GM18858 (cell line): Measurements from ENCODE around the gene ORC3.
"Not testable (repeated sequence)": the region's sequence is repeated elsewhere in the genome, so short reads cannot be mapped to it uniquely, and the experiment has no call there.

ENCODE experiments used
- ATAC-seq: cut with Tn5 transposase; IDR thresholded peaks from one replicate; pipeline ENCODE4 v1.9.1; 2021; ENCODE audit not compliant: unreplicated experiment

ORC3 gene

DNA sequence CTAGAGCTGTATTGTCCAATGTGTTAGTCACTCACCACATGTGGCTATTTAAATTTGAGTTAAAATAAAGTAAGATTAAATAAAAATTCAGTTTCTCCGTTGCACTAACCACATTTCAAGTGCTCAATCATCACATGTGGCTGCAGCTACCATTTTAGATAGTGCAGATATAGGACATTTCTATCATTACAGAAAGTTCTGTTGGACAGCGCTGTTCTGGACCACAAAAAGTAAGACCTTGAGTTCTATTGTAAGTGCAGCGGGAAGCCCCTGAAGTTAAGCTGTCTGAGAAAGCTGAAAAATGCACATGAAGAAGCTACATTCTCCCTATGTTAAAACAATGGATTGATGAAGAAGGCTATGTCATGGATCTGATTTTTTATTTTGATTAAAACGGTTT is 1.1 kb downstream of the ORC3 start:
- ATAC-seq = no peak

DNA sequence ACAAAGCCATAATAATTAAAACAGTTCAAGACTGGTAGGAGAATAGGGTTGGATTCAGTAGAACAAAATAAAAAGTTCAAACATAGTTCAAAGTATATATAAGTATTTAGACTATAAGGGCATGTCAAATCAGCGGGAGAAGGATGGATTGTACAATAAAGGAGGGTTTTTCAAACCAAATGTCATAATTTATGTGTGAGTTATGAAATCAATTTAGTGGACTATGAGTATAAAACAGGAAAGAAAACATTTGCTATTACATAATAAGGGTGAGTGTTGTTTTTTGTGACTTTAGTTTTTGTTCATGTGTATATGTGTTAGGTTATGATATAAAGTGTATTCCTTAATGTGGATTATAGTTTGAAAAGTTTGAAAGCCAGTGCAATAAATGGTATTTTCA is 10.6 kb downstream of the ORC3 start:
- no peak for ATAC-seq

- ATAC-seq = no peak
These were observed 16.3 kb downstream of the ORC3 start for GRCh38 chr6:87606199-87606598.

DNA sequence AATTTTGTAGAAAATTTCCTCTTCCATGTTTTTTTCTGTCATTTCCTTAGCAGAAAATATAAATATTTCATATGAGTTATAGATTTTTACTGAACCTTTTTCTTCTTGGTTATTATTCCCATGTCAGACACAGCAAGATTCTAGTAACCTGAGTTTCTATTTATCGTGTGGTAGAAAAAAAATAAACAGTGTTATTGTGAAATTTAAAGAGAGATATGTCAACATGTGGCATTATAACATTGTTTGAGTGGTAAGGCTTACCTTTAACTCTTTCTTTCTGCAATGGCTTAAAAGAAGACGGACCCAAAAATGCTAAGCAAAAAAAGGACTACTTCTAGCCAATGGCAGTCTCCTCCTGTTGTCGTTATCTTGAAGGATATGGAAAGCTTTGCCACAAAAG is 18.9 kb downstream of the ORC3 start:
- no peak for ATAC-seq

GRCh38 chr6:87613018-87613417 is 23.1 kb downstream of the ORC3 start:
- not testable (repeated sequence) for ATAC-seq

GRCh38 chr6:87617405-87617804 is 27.5 kb downstream of the ORC3 start:
- no peak for ATAC-seq

- ATAC-seq = no peak
These were observed 28.6 kb downstream of the ORC3 start for GRCh38 chr6:87618531-87618930.

DNA sequence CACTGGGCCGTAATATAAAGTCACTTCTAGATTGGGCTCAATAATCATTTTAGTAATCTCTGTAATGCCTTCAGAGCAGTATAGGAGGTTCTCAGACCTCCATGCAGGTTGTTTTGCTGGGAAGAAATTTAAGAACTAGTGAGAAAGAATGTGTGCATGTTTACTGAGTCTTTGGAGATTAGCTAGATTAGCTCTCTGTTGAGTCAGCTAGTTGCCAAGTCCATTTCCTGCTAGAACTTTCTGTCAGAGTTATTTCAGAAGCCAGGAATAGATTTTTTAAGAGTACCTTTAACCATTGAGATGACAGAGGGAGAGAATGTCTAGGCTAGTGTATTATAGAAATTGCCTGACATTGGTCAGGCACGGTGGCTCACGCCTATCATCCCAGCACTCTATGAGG is 33.3 kb downstream of the ORC3 start:
- ATAC-seq = no peak

DNA sequence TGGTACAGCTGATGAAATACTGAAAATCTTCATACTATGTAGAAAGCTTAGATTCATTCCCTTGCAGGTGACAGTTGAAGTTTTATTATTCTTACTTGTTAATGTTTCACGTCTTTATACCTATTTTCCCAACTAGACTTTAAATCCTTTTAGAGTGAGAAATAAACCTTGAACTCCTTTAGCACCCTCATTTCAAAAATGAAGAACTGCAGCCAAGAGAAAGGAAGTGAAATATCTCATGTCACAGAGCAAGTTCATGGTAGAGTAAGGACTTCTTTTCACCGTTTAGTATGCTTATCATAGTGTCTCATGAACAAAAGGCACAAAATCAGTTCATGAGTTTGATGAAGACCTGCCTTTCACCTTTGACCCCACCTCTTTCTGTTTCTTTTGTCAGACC is 38.5 kb downstream of the ORC3 start:
- ATAC-seq = no peak

GRCh38 chr6:87628881-87629280 is 38.9 kb downstream of the ORC3 start:
- ATAC-seq = no peak

- no peak for ATAC-seq
These were observed 40.8 kb downstream of the ORC3 start for GRCh38 chr6:87630746-87631145.

DNA sequence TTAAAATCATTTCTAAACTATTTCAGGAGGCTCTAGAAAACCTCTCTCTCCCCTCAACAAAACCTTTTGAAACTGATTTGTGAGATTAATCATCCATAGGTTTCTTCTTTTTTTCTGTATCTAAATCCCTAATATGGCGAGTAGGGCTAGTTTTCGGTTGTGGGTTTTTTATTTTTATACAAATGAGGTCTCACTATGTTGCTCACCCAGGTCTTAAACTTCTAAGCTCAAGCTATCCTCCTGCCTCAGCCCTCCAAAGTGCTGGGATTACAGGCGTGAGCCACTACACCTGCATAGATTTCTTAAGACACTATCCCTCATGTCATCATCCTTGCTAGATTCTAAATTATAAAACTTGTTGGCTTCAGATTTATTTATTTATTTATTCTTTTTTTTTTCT is 43.9 kb downstream of the ORC3 start:
- no peak for ATAC-seq

DNA sequence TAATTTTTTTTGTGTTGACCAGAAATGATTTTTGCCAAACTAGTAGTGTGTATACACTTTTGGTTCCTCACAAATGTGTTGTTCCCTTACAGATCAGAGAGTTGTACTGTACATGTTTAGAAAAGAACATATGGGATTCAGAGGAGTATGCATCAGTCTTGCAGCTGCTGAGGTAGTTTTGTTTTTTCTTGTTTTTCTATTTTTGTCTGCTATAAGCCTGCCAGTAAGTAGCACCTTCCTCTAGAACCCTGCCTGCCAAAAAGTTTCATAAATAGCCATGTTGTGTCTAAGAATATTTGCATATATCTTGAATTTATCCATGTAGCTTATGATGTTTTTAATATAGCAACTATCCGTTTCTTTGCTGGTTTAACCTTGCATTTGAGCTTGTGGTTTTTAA is 46.4 kb downstream of the ORC3 start:
- no peak for ATAC-seq

DNA sequence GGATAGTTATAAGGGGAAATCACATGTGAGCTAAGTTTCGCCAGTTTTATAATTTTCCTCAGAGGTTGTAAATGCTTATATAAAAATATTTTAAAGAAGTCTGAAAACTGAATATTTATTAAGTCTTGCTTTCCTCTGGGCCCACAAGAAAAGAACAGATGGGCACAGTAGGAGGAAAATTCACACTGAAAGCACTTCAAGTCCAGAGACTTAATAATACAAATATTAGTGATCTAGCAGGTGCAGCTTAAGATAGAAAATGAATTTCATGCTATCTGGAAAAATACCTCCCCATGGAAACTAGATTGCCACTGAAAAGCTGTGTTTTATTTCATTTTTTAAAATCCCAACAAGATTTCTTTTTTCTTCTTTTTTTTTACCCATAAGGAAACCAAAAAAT is 47.2 kb downstream of the ORC3 start:
- ATAC-seq = no peak

DNA sequence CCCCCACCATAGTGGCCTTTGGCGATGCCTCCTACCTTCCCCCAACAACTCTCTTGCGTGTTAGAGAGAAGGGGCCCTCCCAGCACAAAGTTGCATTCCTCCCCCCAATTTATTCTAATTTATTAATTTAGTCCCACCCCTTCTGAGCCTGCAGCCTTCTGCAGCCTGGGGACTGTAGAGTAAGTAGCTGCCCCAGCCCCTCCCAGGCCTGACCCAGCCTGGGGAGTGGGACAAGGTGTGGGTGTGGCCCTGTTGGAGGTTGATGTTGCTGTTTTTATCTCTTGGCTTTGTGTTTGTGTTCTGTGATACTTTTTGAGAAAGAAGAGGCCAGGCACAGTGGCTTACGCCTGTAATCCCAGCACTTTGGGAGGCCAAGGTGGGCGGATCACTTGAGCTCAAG is 49.4 kb downstream of the ORC3 start:
- ATAC-seq = no peak

- no peak for ATAC-seq
These were observed 51.2 kb downstream of the ORC3 start for GRCh38 chr6:87641065-87641692.

DNA sequence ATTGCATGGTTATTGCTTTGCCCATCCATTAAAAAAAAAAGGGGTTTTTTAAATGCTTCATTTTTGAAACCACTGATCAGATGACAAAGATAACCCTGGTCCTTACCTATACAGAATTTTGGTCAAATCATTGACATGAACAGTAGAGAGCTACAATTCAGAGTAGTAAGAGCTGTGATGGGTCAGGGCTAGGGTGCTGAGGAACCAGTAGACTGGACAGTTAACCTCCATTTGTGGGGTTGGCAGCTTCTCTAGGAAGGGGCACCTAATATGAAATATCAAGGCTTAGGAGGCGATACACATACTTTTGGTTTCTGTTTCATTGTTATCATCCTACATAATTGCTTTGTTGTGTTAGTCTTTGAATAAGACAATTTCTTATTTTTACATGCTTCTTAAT is 55.1 kb downstream of the ORC3 start:
- no peak for ATAC-seq

- no peak for ATAC-seq
These were observed 63.4 kb downstream of the ORC3 start for GRCh38 chr6:87653074-87653962.

- ATAC-seq = no peak
These were observed 64.2 kb downstream of the ORC3 start for GRCh38 chr6:87654122-87654521.

DNA sequence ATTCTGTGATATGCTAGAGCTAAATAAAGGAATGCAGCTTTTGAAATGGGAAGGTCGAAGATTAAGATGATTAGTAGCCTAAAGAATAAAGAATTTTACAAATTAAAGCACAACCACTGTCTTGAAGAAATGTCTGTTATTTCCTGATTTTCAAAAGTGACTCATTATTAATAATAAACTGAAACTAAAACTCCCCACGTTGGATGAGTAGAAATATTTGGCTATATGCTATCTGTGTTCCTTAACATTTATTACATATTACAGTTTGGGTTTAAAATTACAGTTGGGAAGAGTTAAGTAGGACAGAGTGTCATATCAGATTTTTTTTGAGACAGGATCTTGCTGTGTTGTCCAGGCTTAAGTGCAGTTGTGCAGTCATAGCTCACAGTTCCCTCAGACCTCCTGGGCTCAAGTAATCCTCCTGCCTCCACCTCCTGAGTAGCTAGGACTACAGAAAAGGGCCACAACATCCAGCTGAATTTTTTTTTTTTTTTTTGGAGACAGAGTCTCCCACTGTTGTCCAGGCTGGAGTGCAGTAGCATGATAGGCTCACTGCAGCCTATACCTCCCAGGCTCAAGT is 65.0 kb downstream of the ORC3 start:
- no peak for ATAC-seq

DNA sequence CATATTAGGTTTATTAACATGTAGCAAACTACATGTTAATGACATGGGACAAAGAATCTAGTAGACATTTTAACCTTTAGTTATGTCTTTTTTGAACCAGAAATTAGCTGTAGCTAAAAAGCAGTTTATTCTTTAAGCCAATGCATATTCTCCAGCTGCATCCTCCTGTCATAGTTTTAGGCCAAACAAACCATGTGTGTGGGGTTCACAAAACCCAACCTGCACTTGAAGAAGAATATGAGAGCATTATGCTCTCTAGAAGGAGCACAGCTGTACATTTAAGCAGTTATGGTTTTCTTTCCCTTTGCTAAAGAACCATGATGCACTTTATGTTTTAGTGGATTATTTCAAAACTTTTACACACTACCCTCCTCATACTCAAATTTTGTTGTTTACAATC is 65.9 kb downstream of the ORC3 start:
- no peak for ATAC-seq

GRCh38 chr6:87656857-87657256 is 66.9 kb downstream of the ORC3 start:
- peak; percentile 50 for ATAC-seq
